A549 treated with RU486 at 1 μM for 4 hours (cell line): ENCODE results near the gene DGKI. TPM values are rescaled to one million over a fixed set of nuclear protein-coding genes. Genes with fewer than 3 reads are reported as not detected.

Source experiments
- total RNA-seq: library from RNA; stranded (reverse); fragments of 200-300 nt; extraction: Qiagen RNA extraction; gene quantifications from 5 replicates; pipeline ENCODE4 v1.2.3, GENCODE V29; 2022; ENCODE audit warnings: low read depth

DGKI gene
- total RNA-seq = 0.27 to 0.86 TPM (median 0.55 TPM) in 4 of 5 replicates, not detected in the other

GRCh38 chr7:137846827-137847567 is at the start of gene DGKI:
Gene DGKI (minus strand): TSS chr7:137846974.

DNA sequence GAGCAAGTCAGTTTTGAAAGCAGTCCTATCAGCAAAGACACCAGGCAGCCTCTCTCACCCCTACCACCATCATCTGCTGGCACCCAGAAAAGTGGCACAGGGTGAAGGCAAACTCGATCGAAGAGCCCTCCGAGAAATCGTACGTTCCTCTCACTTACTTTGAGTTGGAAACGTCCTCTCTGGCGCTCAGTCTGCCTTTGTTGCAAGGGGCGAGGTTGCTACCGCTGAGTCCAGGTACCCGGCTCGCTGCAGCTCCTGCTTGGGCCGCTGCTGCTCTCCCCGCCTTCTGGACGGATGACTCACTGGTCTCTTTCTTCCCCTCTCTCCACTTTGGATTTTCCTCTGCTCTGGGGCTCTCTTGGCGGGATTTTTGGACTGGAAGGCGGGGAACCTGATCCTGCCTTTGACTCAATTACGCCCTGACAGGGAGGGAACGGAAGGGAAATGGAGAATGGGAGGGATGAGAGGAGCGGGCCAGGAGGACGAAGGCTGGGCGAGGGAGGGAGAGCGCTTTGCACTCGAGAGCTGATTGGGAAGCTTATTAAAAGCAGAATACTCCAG is 503.4 kb downstream of the DGKI start, which contains the start of gene PTN:
Gene PTN, minus strand, starts transcription at position 453 of the 561 bp plus-strand sequence. CDS start 88,760 bp downstream, outside the sequence.

Other genes starting within 250 kb of the DGKI start
- gene CREB3L2, start 155.1 kb upstream of the DGKI start, total RNA-seq = 21.6 to 36.9 TPM (median 32.7 TPM) in 5 replicates
- not detected in 5 replicates for gene AKR1D1, start 229.5 kb upstream of the DGKI start, total RNA-seq